GM12878 (cell line): ENCODE data around the gene ENTPD3. TPM values are rescaled to one million over a fixed set of nuclear protein-coding genes. Genes with fewer than 3 reads are reported as not detected.

Experiments used
- ATAC-seq: fragments of 200-7000 bp; cut with Tn5 transposase; 3 replicates; pipeline ENCODE4 v1.9.1; 2020; ENCODE audit warnings: mild to moderate bottlenecking, moderate library complexity
- BruUV-seq: library from RNA; stranded (reverse); fragments of 400-500 nt; replicated peaks from 2 replicates; lab custom pipeline; 2021; lab: Mats Ljungman, UMichigan
- CTCF ChIA-PET: fragments of 300-600 bp; sonication (Branson Sonifier 250); formaldehyde crosslinking; extraction: SDS; loops from one replicate; lab custom pipeline; 2021; ENCODE audit warnings: inconsistent platforms; lab: Yijun Ruan, JAX
- POLR2A ChIA-PET: fragments of 350-600 bp; formaldehyde crosslinking; extraction: SDS; loops from one replicate; lab custom pipeline; 2021; ENCODE audit warnings: inconsistent platforms; lab: Charles Lee
- RAD21 ChIA-PET: fragments of 300-600 bp; sonication (Branson Sonifier 250); formaldehyde crosslinking; loops from one replicate; lab custom pipeline; 2023; ENCODE audit warnings: antibody characterized with exemption; ENCODE audit not compliant: unreplicated experiment; lab: Charles Lee
- SMC1A ChIA-PET: fragments of 300-600 bp; sonication (Branson Sonifier 250); formaldehyde crosslinking; loops from one replicate; lab custom pipeline; 2023; ENCODE audit not compliant: unreplicated experiment, uncharacterized antibody; lab: Charles Lee
- DNase-seq: peaks from one replicate; pipeline ENCODE4 v3.0.0-alpha.2; 2011; ENCODE audit warnings: low read depth, low spot score
- FAIRE-seq: peaks from 3 replicates; lab custom pipeline; 2011; peaks lifted over from hg19 to GRCh38; lab: Jason Lieb, UNC
- H2AFZ ChIP-seq: 2 replicates; pipeline ENCODE4 v1.6.0; 2011; ENCODE audit warnings: low read depth, low read length, control low read depth; ENCODE audit not compliant: control insufficient read depth
- H3K27ac ChIP-seq: 2 replicates; pipeline ENCODE4 v1.5.1; 2011; ENCODE audit warnings: control low read depth; ENCODE audit not compliant: control insufficient read depth, insufficient read depth
- H3K27me3 ChIP-seq, 2 experiments: replicated peaks in 1 of 2; 2 replicates each; pipeline versions ENCODE4 v1.6.0 to v1.6.1; 2011; ENCODE audit warnings: low read length in 1 of 2; ENCODE audit not compliant: control insufficient read depth in 2 of 2, insufficient read depth in 2 of 2
- H3K36me3 ChIP-seq, 2 experiments: 2 replicates each; pipeline ENCODE4 v1.5.1; 2011; ENCODE audit warnings: low read length in 1 of 2; ENCODE audit not compliant: control insufficient read depth in 2 of 2, insufficient read depth in 2 of 2
- H3K4me1 ChIP-seq: 2 replicates; pipeline ENCODE4 v1.6.1; 2011; ENCODE audit warnings: mild to moderate bottlenecking, low read length, moderate library complexity, mixed read lengths; ENCODE audit not compliant: control insufficient read depth, insufficient read depth
- H3K4me2 ChIP-seq: 2 replicates; pipeline ENCODE4 v1.6.0; 2011; ENCODE audit warnings: control low read depth; ENCODE audit not compliant: control insufficient read depth, insufficient read depth
- H3K4me3 ChIP-seq: fragments of 200-600 bp; sonication (generic); 2 replicates; pipeline ENCODE4 v1.5.1; 2016
- H3K79me2 ChIP-seq: 2 replicates; pipeline ENCODE4 v1.6.0; 2011; ENCODE audit warnings: low read length; ENCODE audit not compliant: control insufficient read depth, insufficient read depth
- H3K9ac ChIP-seq: 2 replicates; pipeline ENCODE4 v1.8.0; 2011; ENCODE audit warnings: low read length, control low read depth, mixed read lengths; ENCODE audit not compliant: control insufficient read depth, insufficient read depth
- H3K9me3 ChIP-seq: replicated peaks from 3 replicates; pipeline ENCODE4 v1.5.1; 2011; ENCODE audit warnings: mild to moderate bottlenecking, low read length; ENCODE audit not compliant: control insufficient read depth, insufficient read depth
- H4K20me1 ChIP-seq: 2 replicates; pipeline ENCODE4 v1.6.0; 2011; ENCODE audit not compliant: control insufficient read depth, insufficient read depth
- BHLHE40 ChIP-seq, 2 experiments: fragments of 450-650 bp in 1 of 2; IDR thresholded peaks; 2 replicates each; pipeline ENCODE4 v1.6.1; 2011 to 2017; ENCODE audit warnings: low read depth in 2 of 2, borderline replicate concordance in 1 of 2, improper control_type of control experiment in 1 of 2, low read length in 1 of 2, mild to moderate bottlenecking in 1 of 2
- DPF2 ChIP-seq: fragments of 450-650 bp; IDR thresholded peaks from 2 replicates; pipeline ENCODE4 v1.6.1; 2017; ENCODE audit warnings: mild to moderate bottlenecking
- MYC ChIP-seq: IDR thresholded peaks from 2 replicates; pipeline ENCODE4 v1.6.1; 2011; ENCODE audit warnings: mild to moderate bottlenecking, low read length, moderate library complexity, inconsistent platforms; ENCODE audit not compliant: insufficient read depth, insufficient replicate concordance, insufficient read length, severe bottlenecking
- NRF1 ChIP-seq: conservative IDR thresholded peaks from 2 replicates; pipeline ENCODE4 v1.6.1; 2011; ENCODE audit warnings: mild to moderate bottlenecking, low read depth, low read length, improper control_type of control experiment
- PAX8 ChIP-seq: fragments of 450-650 bp; IDR thresholded peaks from 2 replicates; pipeline ENCODE4 v1.6.1; 2017; ENCODE audit warnings: mild to moderate bottlenecking, moderate library complexity
- SMC3 ChIP-seq: IDR thresholded peaks from 2 replicates; pipeline ENCODE4 v1.6.1; 2011; ENCODE audit warnings: low read length, improper control_type of control experiment, borderline replicate concordance
- USF1 ChIP-seq: IDR thresholded peaks from 2 replicates; pipeline ENCODE4 v1.6.1; 2011; ENCODE audit warnings: borderline replicate concordance, low read depth, mild to moderate bottlenecking, moderate library complexity, mixed read lengths, low read length; ENCODE audit not compliant: insufficient read depth; ENCODE audit errors: extremely low read length
- WGBS: methylation state at CpG from one replicate; pipeline ENCODE4 v1.1.6; 2016; ENCODE audit warnings: low lambda C conversion rate; ENCODE audit not compliant: insufficient replicate concordance, insufficient coverage; ENCODE audit errors: missing lambda C conversion rate; 5-methylcytosine and 5-hydroxymethylcytosine counted together
- in situ Hi-C: fragments of 300-500 bp; cut with MboI; formaldehyde crosslinking; loops from 9 replicates; pipeline ENCODE4 v1.14.3; 2018; ENCODE audit warnings: mixed read lengths
- intact Hi-C: fragments of 100-400 bp; cut with micrococcal nuclease; formaldehyde crosslinking; loops from one replicate; pipeline ENCODE4 v1.14.2; 2022; ENCODE audit not compliant: unreplicated experiment
- polyA plus RNA-seq, 11 experiments: library from polyadenylated mRNA; depleted of rRNA in 4 of 11; unstranded in 6 of 11; stranded (reverse) in 5 of 11; fragments of >200 nt; fragmentation: Nextera tagmentation in 4 of 11; fragmentation: Illumina TruSeq in 1 of 11; extraction: Ambion mirVana in 4 of 11; extraction: Trizol in 1 of 11; gene quantifications; 1 replicate in 1 of 11; 2 replicates in 10 of 11; pipeline versions ENCODE4 v1.2.1 to v1.2.3, GENCODE V29; 2011 to 2016; ENCODE audit warnings: inconsistent platforms in 2 of 11, missing spikeins in 2 of 11, low read depth in 1 of 11
- total RNA-seq, 4 experiments: library from RNA; depleted of rRNA in 3 of 4; stranded (reverse); fragments of >200 nt in 3 of 4; fragmentation: Illumina TruSeq in 1 of 4; extraction: Trizol in 1 of 4; gene quantifications; 2 replicates each; pipeline versions ENCODE4 v1.2.1 to v1.2.3, GENCODE V29; 2013 to 2021

Gene ENTPD3
- total and polyA plus RNA-seq, 10 of the 15 experiments (the other 5 are each of a cell fraction or from before 2014, with no cell fraction given) = 0.03 TPM; not detected in 9

GRCh38 chr3:40363674-40364073, 23.3 kb upstream of the ENTPD3 start:
- H2AFZ ChIP-seq = no peak overlapping the region
- no peaks in the 10 kb centered on the region for H3K9me3 ChIP-seq
- BruUV-seq = no TSS peak
- FAIRE-seq (no peak), DNase-seq (no peak), ATAC-seq (no peak)
- no peak overlapping the region for H3K27ac ChIP-seq
- TF ChIP-seq MYC (no peak), SMC3 (no peak), BHLHE40 (IDR thresholded peaks at IDR 0.05; ENCODE audit: borderline replicate concordance in 1 of 2, low read depth in 2 of 2, low read length in 1 of 2) (no peak), NRF1 (no peak), DPF2 (no peak), USF1 (no peak), PAX8 (no peak)
- H3K27me3 ChIP-seq = peaks cover 0 to 2% of the 10 kb centered on the region in 2 experiments; a peak in 1 of 4 replicates
- POLR2A ChIA-PET = no interaction called here
- no peaks in the 10 kb centered on the region for H3K4me1 ChIP-seq
- intact Hi-C loops (no loop called here), in situ Hi-C loops (no loop called here)
- SMC1A ChIA-PET = no interaction called here
- WGBS = 0% methylated on average over 2 of the region's 2 CpGs
- CTCF ChIA-PET = no interaction called here
- H3K9ac ChIP-seq = no peak overlapping the region
- H3K4me3 ChIP-seq = no peak overlapping the region
- no peak overlapping the region for H3K4me2 ChIP-seq
- H3K36me3 ChIP-seq = no peaks in the 10 kb centered on the region
- H4K20me1 ChIP-seq = no peaks in the 10 kb centered on the region
- RAD21 ChIA-PET = no interaction called here
- no peaks in the 10 kb centered on the region for H3K79me2 ChIP-seq
